BLaER1 treated with 17β-estradiol and CSF1 and Interleukin-3, amounts not matched to agents 10 nM and 100 nM (cell line): ENCODE measurements around the gene PHLPP1.
"Not testable (repeated sequence)": the region's sequence is repeated elsewhere in the genome, so short reads cannot be mapped to it uniquely, and the experiment has no call there.

Source experiments
- H3K27ac ChIP-seq, 11 experiments: shearing (Covaris generic); formaldehyde crosslinking; 2 replicates each; pipeline ENCODE4 v1.8.1; 2022
- H3K27me3 ChIP-seq, 11 experiments: shearing (Covaris generic); formaldehyde crosslinking; 2 replicates each; pipeline ENCODE4 v1.8.1; 2022
- H3K36me3 ChIP-seq, 11 experiments: shearing (Covaris generic); formaldehyde crosslinking; 2 replicates each; pipeline ENCODE4 v1.8.1; 2022
- H3K4me1 ChIP-seq, 10 experiments: shearing (Covaris generic); formaldehyde crosslinking; 2 replicates each; pipeline ENCODE4 v1.8.1; 2022
- H3K4me2 ChIP-seq, 11 experiments: shearing (Covaris generic); formaldehyde crosslinking; 2 replicates each; pipeline ENCODE4 v1.8.1; 2022
- H3K4me3 ChIP-seq, 10 experiments: shearing (Covaris generic); formaldehyde crosslinking; 2 replicates each; pipeline ENCODE4 v1.8.1; 2022
- H3K9ac ChIP-seq, 11 experiments: shearing (Covaris generic); formaldehyde crosslinking; 2 replicates each; pipeline ENCODE4 v1.8.1; 2022
- H3K9me3 ChIP-seq, 11 experiments: shearing (Covaris generic); formaldehyde crosslinking; replicated peaks in 1 of 11; 2 replicates each; pipeline ENCODE4 v1.8.1; 2022
- H4K20me1 ChIP-seq, 11 experiments: shearing (Covaris generic); formaldehyde crosslinking; 2 replicates each; pipeline ENCODE4 v1.8.1; 2022
- Cebpa-rat ChIP-seq, 11 experiments: shearing (Covaris generic); IDR thresholded peaks; 2 replicates each; pipeline ENCODE4 v1.8.1; 2022

PHLPP1 gene

GRCh38 chr18:62898359-62898758, 183.0 kb downstream of the PHLPP1 start:
- Histone ChIP-seq H3K9ac (no peak overlapping the region), H4K20me1 (no peaks in the 10 kb centered on the region), H3K4me1 (peaks cover 0 to 10% (median 6%) of the 10 kb centered on the region in 10 experiments; a peak in 11 of 20 replicates), H3K27me3 (no peaks in the 10 kb centered on the region), H3K36me3 (peaks cover 64 to 99% (median 91%) of the 10 kb centered on the region in 11 experiments), H3K4me3 (no peak overlapping the region), H3K4me2 (no peak overlapping the region), H3K9me3 (0 out of 22 replicates have a peak, but pooled peaks cover 0 to 7% (median 0%) of the 10 kb centered on the region in 11 experiments), H3K27ac (no peak overlapping the region)
- no peak for TF ChIP-seq Cebpa-rat (IDR thresholded peaks at IDR 0.05)

GRCh38 chr18:62899534-62899933, 184.2 kb downstream of the PHLPP1 start:
- Histone ChIP-seq H4K20me1 (no peaks in the 10 kb centered on the region), H3K36me3 (peaks cover 76 to 100% (median 99%) of the 10 kb centered on the region in 11 experiments), H3K27ac (no peak overlapping the region), H3K9me3 (peaks cover 0 to 12% (median 6%) of the 10 kb centered on the region in 11 experiments; a peak in 8 of 22 replicates), H3K27me3 (no peaks in the 10 kb centered on the region), H3K4me2 (no peak overlapping the region), H3K9ac (no peak overlapping the region), H3K4me1 (peaks cover 0 to 10% (median 6%) of the 10 kb centered on the region in 10 experiments; a peak in 11 of 20 replicates), H3K4me3 (no peak overlapping the region)
- no peak for TF ChIP-seq Cebpa-rat (IDR thresholded peaks at IDR 0.05)

GRCh38 chr18:62900132-62900883, 185.0 kb downstream of the PHLPP1 start:
- H3K27me3 ChIP-seq = no peaks in the 10 kb centered on the region
- H3K36me3 ChIP-seq = peaks cover 78 to 100% (median 99%) of the 10 kb centered on the region in 11 experiments

GRCh38 chr18:62902776-62903175, 187.4 kb downstream of the PHLPP1 start:
- no peak for TF ChIP-seq Cebpa-rat (IDR thresholded peaks at IDR 0.05)
- Histone ChIP-seq H3K36me3 (peaks cover 72 to 85% (median 83%) of the 10 kb centered on the region in 11 experiments), H4K20me1 (no peaks in the 10 kb centered on the region), H3K4me2 (no peak overlapping the region), H3K4me3 (no peak overlapping the region), H3K4me1 (no peaks in the 10 kb centered on the region), H3K9ac (no peak overlapping the region), H3K27ac (no peak overlapping the region), H3K27me3 (no peaks in the 10 kb centered on the region), H3K9me3 (peaks cover 13 to 30% (median 22%) of the 10 kb centered on the region in 11 experiments; a peak in 21 of 22 replicates)

More at GRCh38 chr18:62900132-62900883, 185.0 kb downstream of the PHLPP1 start:
- Histone ChIP-seq H3K27ac (no peak overlapping the region), H3K4me3 (no peak overlapping the region), H3K4me1 (peaks cover 0 to 10% (median 6%) of the 10 kb centered on the region in 10 experiments; a peak in 11 of 20 replicates), H3K9me3 (peaks cover 3 to 20% (median 12%) of the 10 kb centered on the region in 11 experiments; a peak in 15 of 22 replicates), H4K20me1 (no peaks in the 10 kb centered on the region), H3K9ac (no peak overlapping the region), H3K4me2 (no peak overlapping the region)
- no peak for TF ChIP-seq Cebpa-rat (IDR thresholded peaks at IDR 0.05)

GRCh38 chr18:62904396-62905285, 189.3 kb downstream of the PHLPP1 start:
- Histone ChIP-seq H3K4me2 (no peak overlapping the region), H3K9ac (no peak overlapping the region), H3K36me3 (peaks cover 53 to 67% (median 65%) of the 10 kb centered on the region in 11 experiments), H3K9me3 (peaks cover 13 to 29% (median 21%) of the 10 kb centered on the region in 11 experiments; a peak in 21 of 22 replicates), H3K4me1 (no peaks in the 10 kb centered on the region), H4K20me1 (no peaks in the 10 kb centered on the region), H3K4me3 (no peak overlapping the region), H3K27me3 (no peaks in the 10 kb centered on the region), H3K27ac (no peak overlapping the region)
- TF ChIP-seq Cebpa-rat (IDR thresholded peaks at IDR 0.05) = no peak

GRCh38 chr18:62912885-62913284, 197.5 kb downstream of the PHLPP1 start:
- peaks cover 0 to 46% (median 38%) of the 10 kb centered on the region in 11 experiments; a peak in 16 of 22 replicates for H3K36me3 ChIP-seq
- no peak overlapping the region for H3K9ac ChIP-seq
- H3K27ac ChIP-seq = no peak overlapping the region
- H3K27me3 ChIP-seq = no peaks in the 10 kb centered on the region
- no peak overlapping the region for H3K4me3 ChIP-seq
- TF ChIP-seq Cebpa-rat (IDR thresholded peaks at IDR 0.05) = no peak
- peaks cover 7 to 11% (median 9%) of the 10 kb centered on the region in 10 experiments; a peak in 17 of 20 replicates for H3K4me1 ChIP-seq
- no peak overlapping the region for H3K4me2 ChIP-seq
- H4K20me1 ChIP-seq = no peaks in the 10 kb centered on the region
- H3K9me3 ChIP-seq = peaks cover 0 to 3% (median 0%) of the 10 kb centered on the region in 11 experiments; a peak in 1 of 22 replicates

GRCh38 chr18:62913824-62914223, 198.5 kb downstream of the PHLPP1 start:
- Histone ChIP-seq H3K4me1 (peaks cover 7 to 11% (median 9%) of the 10 kb centered on the region in 10 experiments; a peak in 17 of 20 replicates), H3K36me3 (peaks cover 0 to 52% (median 39%) of the 10 kb centered on the region in 11 experiments; a peak in 16 of 22 replicates)
- H3K4me2 ChIP-seq, H3K4me3 ChIP-seq, H3K27me3 ChIP-seq, H3K9me3 ChIP-seq, H3K9ac ChIP-seq, H3K27ac ChIP-seq, H4K20me1 ChIP-seq: not testable (repeated sequence)

GRCh38 chr18:62914871-62915392, 199.6 kb downstream of the PHLPP1 start:
- TF ChIP-seq Cebpa-rat (IDR thresholded peaks at IDR 0.05) = no peak
- Histone ChIP-seq H3K9ac (no peak overlapping the region), H3K36me3 (peaks cover 3 to 63% (median 49%) of the 10 kb centered on the region in 11 experiments; a peak in 18 of 22 replicates), H3K9me3 (peaks cover 0 to 3% (median 0%) of the 10 kb centered on the region in 11 experiments; a peak in 1 of 22 replicates), H3K27ac (no peak overlapping the region), H4K20me1 (no peaks in the 10 kb centered on the region), H3K27me3 (no peaks in the 10 kb centered on the region), H3K4me3 (no peak overlapping the region), H3K4me2 (no peak overlapping the region), H3K4me1 (peaks cover 7 to 11% (median 9%) of the 10 kb centered on the region in 10 experiments; a peak in 17 of 20 replicates)
